WTC11 (cell line): Measurements from ENCODE around the gene ACKR3.

ENCODE experiments used
- ATF1 ChIP-seq: sonication (generic); formaldehyde crosslinking; IDR thresholded peaks from 2 replicates; pipeline ENCODE4 v1.8.1; 2023; ENCODE audit warnings: mild to moderate bottlenecking, moderate library complexity, missing genetic modification reagents
- CBFB ChIP-seq: sonication (generic); formaldehyde crosslinking; IDR thresholded peaks from 2 replicates; pipeline ENCODE4 v1.8.1; 2022; ENCODE audit warnings: mild to moderate bottlenecking, low read depth, missing genetic modification reagents
- CREB1 ChIP-seq: sonication (generic); formaldehyde crosslinking; IDR thresholded peaks from 2 replicates; pipeline ENCODE4 v1.8.0; 2023; ENCODE audit warnings: mild to moderate bottlenecking, missing genetic modification reagents
- ESRRA ChIP-seq: sonication (generic); formaldehyde crosslinking; IDR thresholded peaks from 2 replicates; pipeline ENCODE4 v1.8.1; 2022; ENCODE audit warnings: mild to moderate bottlenecking, missing genetic modification reagents, borderline replicate concordance
- MAX ChIP-seq: sonication (generic); formaldehyde crosslinking; IDR thresholded peaks from 2 replicates; pipeline ENCODE4 v1.8.0; 2022; ENCODE audit warnings: mild to moderate bottlenecking, missing genetic modification reagents
- MYBL2 ChIP-seq: sonication (generic); formaldehyde crosslinking; IDR thresholded peaks from 2 replicates; pipeline ENCODE4 v1.8.1; 2023; ENCODE audit warnings: mild to moderate bottlenecking, moderate library complexity, missing genetic modification reagents
- NFYB ChIP-seq: sonication (generic); formaldehyde crosslinking; conservative IDR thresholded peaks from 2 replicates; pipeline ENCODE4 v1.8.0; 2022; ENCODE audit warnings: low read depth, missing genetic modification reagents
- SP1 ChIP-seq: sonication (generic); formaldehyde crosslinking; conservative IDR thresholded peaks from 2 replicates; pipeline ENCODE4 v1.8.1; 2022; ENCODE audit warnings: missing genetic modification reagents
- TEAD4 ChIP-seq: sonication (generic); formaldehyde crosslinking; IDR thresholded peaks from 2 replicates; pipeline ENCODE4 v1.8.0; 2022; ENCODE audit warnings: mild to moderate bottlenecking, missing genetic modification reagents
- TF ChIP-seq, protein P1 (sequence below): fragments of 200-600 bp; IDR thresholded peaks from 2 replicates; pipeline ENCODE4 v1.8.0; 2022; ENCODE audit warnings: antibody characterized with exemption
- TF ChIP-seq, protein P2 (sequence below): sonication (generic); formaldehyde crosslinking; IDR thresholded peaks from 2 replicates; pipeline ENCODE4 v1.8.1; 2023; ENCODE audit warnings: mild to moderate bottlenecking, missing genetic modification reagents, moderate library complexity

DNA sequence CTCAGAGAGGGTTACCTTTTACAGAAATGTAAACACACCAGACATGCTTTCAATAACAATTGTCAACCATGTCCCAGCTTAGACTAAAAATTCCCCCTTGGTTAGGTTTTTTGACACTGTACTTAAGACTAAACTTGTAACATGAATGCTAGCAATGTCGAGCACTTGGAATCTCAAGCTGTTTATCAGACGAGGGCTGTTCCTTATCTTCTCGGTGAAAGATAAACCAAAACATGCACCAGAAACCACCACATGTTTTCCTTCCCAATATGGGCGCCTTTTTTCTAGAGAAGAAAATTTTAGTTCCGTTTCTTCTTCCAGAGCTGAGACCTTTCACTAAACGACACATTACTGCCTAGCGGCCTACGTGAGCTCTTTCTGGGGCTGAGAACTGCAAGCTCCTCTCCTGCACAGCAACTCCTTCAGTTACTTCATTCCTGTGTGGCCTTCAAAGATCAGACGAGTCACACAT, 42.4 kb upstream of the ACKR3 start:
- TF ChIP-seq MAX (no peak), ATF1 (CRISPR knock-in tag) (no peak), SP1 (CRISPR knock-in tag) (no peak), MYBL2 (CRISPR knock-in tag) (no peak), CREB1 (CRISPR knock-in tag) (no peak), TEAD4 (no peak), NFYB (CRISPR knock-in tag) (no peak), ESRRA (no peak), CBFB (CRISPR knock-in tag) (no peak)
- TF ChIP-seq, protein P1, sequence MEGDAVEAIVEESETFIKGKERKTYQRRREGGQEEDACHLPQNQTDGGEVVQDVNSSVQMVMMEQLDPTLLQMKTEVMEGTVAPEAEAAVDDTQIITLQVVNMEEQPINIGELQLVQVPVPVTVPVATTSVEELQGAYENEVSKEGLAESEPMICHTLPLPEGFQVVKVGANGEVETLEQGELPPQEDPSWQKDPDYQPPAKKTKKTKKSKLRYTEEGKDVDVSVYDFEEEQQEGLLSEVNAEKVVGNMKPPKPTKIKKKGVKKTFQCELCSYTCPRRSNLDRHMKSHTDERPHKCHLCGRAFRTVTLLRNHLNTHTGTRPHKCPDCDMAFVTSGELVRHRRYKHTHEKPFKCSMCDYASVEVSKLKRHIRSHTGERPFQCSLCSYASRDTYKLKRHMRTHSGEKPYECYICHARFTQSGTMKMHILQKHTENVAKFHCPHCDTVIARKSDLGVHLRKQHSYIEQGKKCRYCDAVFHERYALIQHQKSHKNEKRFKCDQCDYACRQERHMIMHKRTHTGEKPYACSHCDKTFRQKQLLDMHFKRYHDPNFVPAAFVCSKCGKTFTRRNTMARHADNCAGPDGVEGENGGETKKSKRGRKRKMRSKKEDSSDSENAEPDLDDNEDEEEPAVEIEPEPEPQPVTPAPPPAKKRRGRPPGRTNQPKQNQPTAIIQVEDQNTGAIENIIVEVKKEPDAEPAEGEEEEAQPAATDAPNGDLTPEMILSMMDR = no peak
- TF ChIP-seq, protein P2, sequence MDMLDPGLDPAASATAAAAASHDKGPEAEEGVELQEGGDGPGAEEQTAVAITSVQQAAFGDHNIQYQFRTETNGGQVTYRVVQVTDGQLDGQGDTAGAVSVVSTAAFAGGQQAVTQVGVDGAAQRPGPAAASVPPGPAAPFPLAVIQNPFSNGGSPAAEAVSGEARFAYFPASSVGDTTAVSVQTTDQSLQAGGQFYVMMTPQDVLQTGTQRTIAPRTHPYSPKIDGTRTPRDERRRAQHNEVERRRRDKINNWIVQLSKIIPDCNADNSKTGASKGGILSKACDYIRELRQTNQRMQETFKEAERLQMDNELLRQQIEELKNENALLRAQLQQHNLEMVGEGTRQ (CRISPR knock-in tag) = no peak
